OCI-LY1 (cell line): ENCODE measurements around the gene RYK.

Experiments used
- CTCF ChIP-seq: fragments of 200-600 bp; sonication (generic), shearing (Covaris generic); IDR thresholded peaks from 2 replicates; pipeline ENCODE4 v1.5.1; 2017; ENCODE audit warnings: mild to moderate bottlenecking, antibody characterized with exemption, low read length, moderate library complexity, mixed read lengths
- EZH2 ChIP-seq: fragments of 200-600 bp; sonication (generic), shearing (Covaris generic); IDR thresholded peaks from 2 replicates; pipeline ENCODE4 v1.8.0; 2017; ENCODE audit warnings: borderline replicate concordance, mixed run types, mild to moderate bottlenecking, antibody characterized with exemption, low read length, moderate library complexity, mixed read lengths

- TF ChIP-seq CTCF (no peak), EZH2 (no peak)
Observed at GRCh38 chr3:134149286-134149685, 101.4 kb downstream of the RYK start.
